GM23248 (cell line): Measurements from ENCODE around the gene BPHL.

Experiments used
- EZH2 ChIP-seq: fragments of 200-600 bp; sonication (generic); IDR thresholded peaks from 2 replicates; pipeline ENCODE4 v1.6.1; 2018; ENCODE audit warnings: antibody characterized with exemption, mild to moderate bottlenecking; ENCODE audit not compliant: insufficient read depth, poor library complexity, severe bottlenecking
- EZH2phosphoT487 ChIP-seq: fragments of 200-600 bp; sonication (generic); IDR thresholded peaks from 2 replicates; pipeline ENCODE4 v1.6.1; 2018; ENCODE audit warnings: antibody characterized with exemption, moderate library complexity, mild to moderate bottlenecking, low read depth; ENCODE audit not compliant: insufficient read depth

- no peak for TF ChIP-seq EZH2phosphoT487
- TF ChIP-seq EZH2, result no peak
These were observed 68.5 kb downstream of the BPHL start for GRCh38 chr6:3186974-3187382.
